CD4-positive, CD25-positive, alpha-beta regulatory T cell (primary cell): ENCODE measurements around the gene SYPL2. TPM values are rescaled to one million over a fixed set of nuclear protein-coding genes. Genes with fewer than 3 reads are reported as not detected.
A peak's percentile ranks its signal among the peaks of the same experiment; 100 is the strongest.

Experiments
- ATAC-seq, 2 donors: fragments of 150-1000 bp; cut with Tn5 transposase; one replicate each; pipeline ENCODE4 v1.10.0; 2021; ENCODE audit warnings: low read depth in 2 of 2, moderate number of reproducible peaks in 2 of 2, moderate library complexity in 1 of 2
- DNase-seq, 3 donors: peaks; one replicate each; pipeline versions ENCODE4 v3.0.0 to v3.0.0-alpha.2; 2012 to 2022; ENCODE audit warnings: mixed read lengths in 1 of 3
- H3K27ac ChIP-seq: one replicate; pipeline ENCODE4 v1.7.0; 2013; ENCODE audit warnings: mild to moderate bottlenecking, low read length; ENCODE audit not compliant: insufficient read depth, poor library complexity, severe bottlenecking
- H3K27me3 ChIP-seq: one replicate; pipeline ENCODE4 v1.7.0; 2013; ENCODE audit warnings: low read length; ENCODE audit not compliant: control insufficient read depth, insufficient read depth
- H3K36me3 ChIP-seq: one replicate; pipeline ENCODE4 v1.7.0; 2013; ENCODE audit warnings: mild to moderate bottlenecking, low read length, moderate library complexity; ENCODE audit not compliant: control insufficient read depth, insufficient read depth
- H3K4me1 ChIP-seq: 2 replicates; pipeline ENCODE4 v1.7.0; 2013; ENCODE audit warnings: mild to moderate bottlenecking, low read length; ENCODE audit not compliant: insufficient read depth, control insufficient read depth, poor library complexity, severe bottlenecking
- H3K4me3 ChIP-seq: one replicate; pipeline ENCODE4 v1.7.0; 2013; ENCODE audit warnings: low read depth, mild to moderate bottlenecking, low read length, moderate library complexity
- H3K9me3 ChIP-seq, 2 experiments: 1 replicate in 1 of 2; 2 replicates in 1 of 2; pipeline ENCODE4 v1.7.0; 2013; ENCODE audit warnings: low read length in 2 of 2, mild to moderate bottlenecking in 1 of 2, moderate library complexity in 1 of 2; ENCODE audit not compliant: control insufficient read depth in 2 of 2
- H3K27ac Mint-ChIP-seq, 3 donors: one replicate each; pipeline ENCODE4 v1.8.0; 2020 to 2022; ENCODE audit warnings: mild to moderate bottlenecking in 3 of 3, mixed read lengths in 3 of 3, moderate library complexity in 2 of 3
- H3K27me3 Mint-ChIP-seq: one replicate; pipeline ENCODE4 v1.8.0; 2022; ENCODE audit warnings: mild to moderate bottlenecking, mixed read lengths
- H3K36me3 Mint-ChIP-seq: one replicate; pipeline ENCODE4 v1.8.0; 2020; ENCODE audit warnings: mixed read lengths
- H3K4me1 Mint-ChIP-seq, 4 donors: one replicate each; pipeline ENCODE4 v1.8.0; 2020 to 2022; ENCODE audit warnings: mixed read lengths in 4 of 4, mild to moderate bottlenecking in 1 of 4
- H3K4me3 Mint-ChIP-seq, 4 donors: one replicate each; pipeline ENCODE4 v1.8.0; 2020 to 2022; ENCODE audit warnings: mild to moderate bottlenecking in 4 of 4, mixed read lengths in 4 of 4, moderate library complexity in 3 of 4
- H3K9me3 Mint-ChIP-seq, 7 donors: one replicate each; pipeline ENCODE4 v1.8.0; 2020 to 2022; ENCODE audit warnings: mixed read lengths in 7 of 7, mild to moderate bottlenecking in 3 of 7, moderate library complexity in 2 of 7
- polyA plus RNA-seq, 4 donors: library from polyadenylated mRNA; unstranded; fragments of 300-500 nt; fragmentation: Illumina TruSeq; gene quantifications; one replicate each; pipeline ENCODE4 v1.2.3, GENCODE V29; 2021
- total RNA-seq: library from RNA; stranded (reverse); gene quantifications from one replicate; pipeline ENCODE4 v1.2.3, GENCODE V29; 2022

The SYPL2 gene
- total and polyA plus RNA-seq, 5 donors from 2014 or later: not detected

DNA sequence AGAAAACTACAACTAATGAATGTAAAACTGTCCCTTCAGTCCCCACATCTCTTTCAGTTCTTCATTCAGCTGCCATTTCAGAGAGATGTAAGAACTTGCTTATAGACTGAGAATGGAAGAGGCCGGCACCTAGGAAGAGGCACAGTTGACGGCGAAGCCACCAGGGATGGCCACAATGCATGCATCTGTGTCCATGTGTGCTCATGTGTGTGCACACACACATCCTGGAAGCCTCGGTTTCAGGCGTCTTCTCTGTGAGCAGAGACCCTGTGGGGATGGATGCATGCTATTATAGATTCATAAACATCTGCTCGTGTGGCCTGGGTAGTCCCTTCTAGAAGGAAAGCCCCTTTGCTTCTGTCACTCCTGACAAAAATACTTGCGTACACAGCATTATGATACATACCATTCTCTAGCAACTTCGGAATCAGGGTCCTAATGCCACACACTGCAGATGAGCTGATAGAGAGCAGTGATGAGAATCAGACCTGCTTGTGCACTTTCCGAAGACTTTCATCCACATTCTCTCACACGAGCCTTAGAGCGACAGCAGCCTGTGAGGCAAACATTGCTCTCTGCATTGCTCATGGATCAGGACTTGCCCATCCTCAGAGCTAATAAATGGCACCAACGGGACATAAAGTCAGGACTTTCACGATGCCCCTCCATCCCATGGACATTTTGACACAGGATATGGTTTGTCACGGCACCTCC is 60.9 kb downstream of the SYPL2 start:
- Mint-ChIP-seq H3K4me1 (peaks cover 0 to 17% (median 5%) of the 10 kb centered on the region in 4 donors), H3K36me3 (peaks cover 3% of the 10 kb centered on the region), H3K27ac (peak overlapping the region in 1 of 3 donors; percentile 18), H3K9me3 (no peaks in the 10 kb centered on the region), H3K27me3 (peaks cover 2% of the 10 kb centered on the region), H3K4me3 (no peak overlapping the region)
- DNase-seq (no peak), ATAC-seq (no peak)
- no peaks in the 10 kb centered on the region for H3K9me3 ChIP-seq
- peaks cover 17% of the 10 kb centered on the region for H3K4me1 ChIP-seq
- H3K27ac ChIP-seq: no peak overlapping the region
- H3K27me3 ChIP-seq: peaks cover 6% of the 10 kb centered on the region
- H3K36me3 ChIP-seq: no peaks in the 10 kb centered on the region
- no peak overlapping the region for H3K4me3 ChIP-seq

- Histone ChIP-seq H3K4me3 (no peak overlapping the region), H3K27ac (no peak overlapping the region), H3K36me3 (no peaks in the 10 kb centered on the region), H3K27me3 (peaks cover 6% of the 10 kb centered on the region), H3K9me3 (no peaks in the 10 kb centered on the region), H3K4me1 (peaks cover 24% of the 10 kb centered on the region)
- H3K36me3 Mint-ChIP-seq: peaks cover 3% of the 10 kb centered on the region
- DNase-seq (no peak), ATAC-seq (no peak)
- H3K4me3 Mint-ChIP-seq: no peak overlapping the region
- H3K27me3 Mint-ChIP-seq: no peaks in the 10 kb centered on the region
- no peaks in the 10 kb centered on the region for H3K9me3 Mint-ChIP-seq
- H3K4me1 Mint-ChIP-seq: peaks cover 0 to 23% (median 10%) of the 10 kb centered on the region in 4 donors
- H3K27ac Mint-ChIP-seq: peak overlapping the region in 2 of 3 donors; percentile 18 to 82
These were observed 61.7 kb downstream of the SYPL2 start for GRCh38 chr1:109527846-109528695.

DNA sequence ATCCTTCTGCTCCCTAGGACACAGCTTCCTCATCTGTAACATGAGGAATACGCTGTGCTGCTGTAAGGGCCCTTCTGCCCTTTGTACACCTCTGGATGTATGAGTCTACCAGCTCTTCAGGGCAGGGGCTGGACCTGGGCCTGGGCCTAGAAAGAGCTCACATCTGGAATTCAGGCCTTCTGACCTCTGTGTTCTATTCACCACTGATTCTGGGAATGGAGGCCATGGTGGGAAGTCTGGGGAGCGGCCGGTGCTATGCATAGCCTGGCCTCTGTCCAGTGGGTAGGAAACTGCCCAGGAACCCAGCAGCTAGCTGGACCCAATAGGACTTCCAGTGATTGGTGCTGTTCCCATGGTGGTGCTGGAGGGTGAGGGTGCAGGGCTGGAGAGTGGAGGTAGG is 62.4 kb downstream of the SYPL2 start:
- H3K36me3 ChIP-seq: no peaks in the 10 kb centered on the region
- no peak overlapping the region for H3K4me3 ChIP-seq
- Mint-ChIP-seq H3K4me1 (peaks cover 0 to 23% (median 10%) of the 10 kb centered on the region in 4 donors), H3K27ac (no peak overlapping the region), H3K36me3 (peaks cover 3% of the 10 kb centered on the region), H3K27me3 (no peaks in the 10 kb centered on the region), H3K4me3 (no peak overlapping the region), H3K9me3 (no peaks in the 10 kb centered on the region)
- H3K27ac ChIP-seq: no peak overlapping the region
- H3K4me1 ChIP-seq: peaks cover 24% of the 10 kb centered on the region
- H3K27me3 ChIP-seq: peaks cover 6% of the 10 kb centered on the region
- H3K9me3 ChIP-seq: no peaks in the 10 kb centered on the region
- ATAC-seq (no peak), DNase-seq (no peak)

DNA sequence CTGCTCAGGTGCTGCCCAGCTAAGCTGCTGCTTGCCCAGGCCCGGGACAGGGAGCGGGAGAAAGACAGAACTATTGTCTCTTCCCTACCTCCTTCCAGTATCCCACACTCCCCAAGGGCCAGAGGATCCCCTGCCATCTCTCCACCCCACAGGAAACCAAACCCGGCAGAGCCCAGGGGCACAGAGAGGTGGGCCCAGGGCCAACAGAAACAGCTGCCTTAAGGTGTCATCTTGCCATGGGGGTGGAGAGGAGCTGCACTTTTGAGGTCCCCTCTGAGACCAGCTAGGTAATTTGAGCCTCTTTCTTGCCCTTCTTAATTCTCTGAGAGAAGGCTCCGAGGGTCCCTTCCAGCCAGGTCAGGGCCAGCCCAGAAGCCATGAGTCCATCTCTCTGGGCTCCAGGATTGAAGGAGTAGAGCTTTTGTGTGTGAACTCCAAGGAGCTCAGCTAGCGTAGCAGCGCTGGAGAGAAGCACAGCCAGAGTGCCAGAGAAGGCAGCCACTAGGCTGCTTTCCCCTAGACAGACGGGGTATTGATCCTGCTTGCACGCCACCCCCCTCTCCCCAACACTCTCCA is 63.6 kb downstream of the SYPL2 start:
- H3K27me3 ChIP-seq: peaks cover 6% of the 10 kb centered on the region
- peaks cover 4% of the 10 kb centered on the region for H3K27me3 Mint-ChIP-seq
- DNase-seq (no peak), ATAC-seq (no peak)
- H3K4me1 Mint-ChIP-seq: peaks cover 0 to 23% (median 10%) of the 10 kb centered on the region in 4 donors
- H3K27ac Mint-ChIP-seq: peak overlapping the region in 1 of 3 donors; percentile 55
- no peaks in the 10 kb centered on the region for H3K9me3 ChIP-seq
- H3K4me3 ChIP-seq: no peak overlapping the region
- peaks cover 3% of the 10 kb centered on the region for H3K36me3 Mint-ChIP-seq
- H3K36me3 ChIP-seq: no peaks in the 10 kb centered on the region
- no peak overlapping the region for H3K4me3 Mint-ChIP-seq
- H3K27ac ChIP-seq: no peak overlapping the region
- H3K9me3 Mint-ChIP-seq: no peaks in the 10 kb centered on the region
- H3K4me1 ChIP-seq: peaks cover 24% of the 10 kb centered on the region

- Mint-ChIP-seq H3K4me3 (peak overlapping the region in 2 of 4 donors; percentile 68 to 79), H3K9me3 (no peaks in the 10 kb centered on the region), H3K27ac (peak overlapping the region; percentile 70 to 90 (median 71)), H3K36me3 (peaks cover 3% of the 10 kb centered on the region), H3K27me3 (peaks cover 4% of the 10 kb centered on the region), H3K4me1 (peaks cover 0 to 23% (median 10%) of the 10 kb centered on the region in 4 donors)
- H3K27ac ChIP-seq: no peak overlapping the region
- no peak overlapping the region for H3K4me3 ChIP-seq
- H3K9me3 ChIP-seq: no peaks in the 10 kb centered on the region
- no peaks in the 10 kb centered on the region for H3K36me3 ChIP-seq
- DNase-seq (no peak), ATAC-seq (no peak)
- H3K4me1 ChIP-seq: peaks cover 24% of the 10 kb centered on the region
- H3K27me3 ChIP-seq: peaks cover 6% of the 10 kb centered on the region
These were observed 64.2 kb downstream of the SYPL2 start for GRCh38 chr1:109530457-109531087.

DNA sequence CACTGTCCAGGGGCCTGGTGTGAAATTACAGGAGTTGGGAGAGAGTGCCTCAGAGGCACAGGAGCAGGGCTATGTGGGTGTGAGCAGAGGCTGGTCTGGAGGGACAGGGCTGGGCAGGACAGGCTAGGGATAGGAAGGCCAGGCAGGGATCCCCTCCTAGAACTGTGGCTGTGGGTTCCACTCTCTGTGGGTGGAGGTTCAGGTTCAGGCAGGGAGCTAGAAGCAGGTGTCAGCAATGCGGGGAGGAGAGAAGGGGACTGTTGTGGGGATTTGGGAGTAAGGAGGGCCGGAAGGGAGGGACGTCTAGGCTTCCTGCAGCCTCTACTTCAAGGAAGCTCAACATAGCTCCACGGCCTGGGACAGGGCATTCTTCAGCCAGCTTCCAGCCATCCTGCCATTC is 65.0 kb downstream of the SYPL2 start:
- Mint-ChIP-seq H3K4me3 (peak overlapping the region in 3 of 4 donors; percentile 23 to 79 (median 68)), H3K4me1 (peaks cover 0 to 23% (median 10%) of the 10 kb centered on the region in 4 donors), H3K27ac (peak overlapping the region; percentile 71 to 96 (median 90)), H3K9me3 (no peaks in the 10 kb centered on the region), H3K27me3 (peaks cover 4% of the 10 kb centered on the region), H3K36me3 (no peaks in the 10 kb centered on the region)
- Histone ChIP-seq H3K9me3 (no peaks in the 10 kb centered on the region), H3K27me3 (peaks cover 6% of the 10 kb centered on the region), H3K4me1 (peaks cover 24% of the 10 kb centered on the region), H3K27ac (no peak overlapping the region), H3K36me3 (no peaks in the 10 kb centered on the region), H3K4me3 (no peak overlapping the region)
- DNase-seq (no peak), ATAC-seq (no peak)
